Forelimb muscle (tissue), 1 donor: ENCODE results near the gene ADGRL3. TPM values are rescaled to one million over a fixed set of nuclear protein-coding genes. Genes with fewer than 3 reads are reported as not detected.

Experiments
- DNase-seq: peaks from one replicate; pipeline ENCODE4 v3.0.0-alpha.2; 2013; ENCODE audit warnings: low read depth
- polyA plus RNA-seq: library from polyadenylated mRNA; unstranded; fragments of 120-200 nt; gene quantifications from one replicate; pipeline ENCODE4 v1.2.1, GENCODE V29; 2013; ENCODE audit not compliant: insufficient read length

ADGRL3 gene
- polyA plus RNA-seq: 19.5 TPM

- DNase-seq: peak; percentile 46
These were observed at the start of gene ADGRL3 for GRCh38 chr4:61200187-61200915. TSS of gene ADGRL3 (plus strand) at chr4:61200326.

DNA sequence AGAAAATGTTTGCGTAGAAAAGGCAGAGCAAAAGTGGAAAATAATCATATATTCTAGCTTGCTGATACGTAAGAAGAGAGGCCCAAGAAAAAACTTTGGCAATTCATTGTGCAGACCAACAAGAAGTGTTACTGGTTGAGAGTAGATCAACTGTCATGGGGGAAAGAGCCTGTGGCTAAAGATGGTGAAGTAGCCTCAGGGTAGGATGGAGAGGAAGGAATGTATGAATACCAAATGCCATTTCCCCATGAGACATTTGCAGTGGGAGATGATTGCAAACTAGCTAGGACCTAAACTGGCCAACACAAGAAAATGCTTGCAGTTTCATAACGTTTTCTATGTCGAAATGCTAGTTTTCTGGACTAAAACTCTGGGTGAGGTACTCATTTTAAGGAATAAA is 47.7 kb upstream of the ADGRL3 start:
- DNase-seq: no peak

DNA sequence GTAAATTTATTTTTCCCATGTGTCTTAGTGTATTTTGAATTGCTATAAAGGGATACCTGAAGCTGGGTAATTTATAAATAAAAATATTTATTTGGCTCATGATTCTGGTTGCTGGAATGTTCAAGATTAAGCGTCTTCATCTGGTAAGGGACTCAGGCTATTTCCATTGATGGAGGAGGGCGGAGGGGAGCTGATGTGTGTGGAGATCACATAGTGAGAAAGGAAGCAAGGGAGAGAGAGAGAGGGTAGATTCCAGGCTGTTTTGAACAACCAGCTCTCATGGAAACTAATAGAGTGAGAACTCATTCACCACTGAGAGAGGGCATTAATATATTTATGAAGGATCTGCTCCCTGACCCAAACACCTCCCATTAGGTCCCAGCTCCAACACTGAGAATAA is 39.6 kb upstream of the ADGRL3 start:
- no peak for DNase-seq

GRCh38 chr4:61162116-61162515 is 38.0 kb upstream of the ADGRL3 start:
- DNase-seq: no peak

DNA sequence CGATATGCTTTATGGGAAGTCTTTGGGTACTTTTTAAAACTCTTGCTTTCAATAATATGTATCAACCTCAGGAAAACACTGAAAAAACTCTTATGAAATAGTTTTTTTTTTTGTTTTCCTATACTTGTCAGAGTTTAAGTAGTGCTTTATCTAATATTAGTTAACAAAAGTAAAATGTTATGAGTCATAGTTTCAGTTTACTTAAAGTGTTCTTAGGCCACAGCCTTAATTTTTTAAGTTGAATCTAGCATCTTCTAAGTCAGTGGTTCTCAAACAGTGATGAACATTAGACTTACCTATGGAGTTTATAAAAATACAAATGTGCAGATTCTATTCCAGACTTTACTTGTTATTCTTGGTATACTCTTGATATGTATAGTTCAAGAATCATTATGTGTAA is 26.3 kb upstream of the ADGRL3 start:
- no peak for DNase-seq

- DNase-seq: no peak
These were observed 24.6 kb upstream of the ADGRL3 start for GRCh38 chr4:61175495-61175894.

- DNase-seq: no peak
These were observed 22.8 kb upstream of the ADGRL3 start for GRCh38 chr4:61177367-61177766.

DNA sequence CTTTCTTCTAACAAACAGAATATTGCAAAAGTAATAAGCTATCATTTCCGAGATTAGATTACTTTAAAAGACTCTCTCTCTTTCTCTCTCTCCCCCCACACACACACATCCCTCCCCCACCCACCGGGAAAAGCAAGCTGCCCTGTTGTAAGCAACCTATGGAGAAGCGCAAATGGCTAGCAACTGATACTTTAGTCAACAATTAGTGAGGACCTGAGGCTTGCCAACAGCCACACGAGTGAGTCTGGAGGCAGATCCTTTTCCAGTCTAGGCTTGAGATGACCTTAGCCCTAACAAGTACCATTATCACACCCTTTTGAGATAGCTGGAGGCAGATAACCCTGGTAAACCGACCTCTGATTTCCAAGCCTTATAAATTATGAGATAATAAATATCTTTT is 19.7 kb upstream of the ADGRL3 start:
- DNase-seq: no peak

DNA sequence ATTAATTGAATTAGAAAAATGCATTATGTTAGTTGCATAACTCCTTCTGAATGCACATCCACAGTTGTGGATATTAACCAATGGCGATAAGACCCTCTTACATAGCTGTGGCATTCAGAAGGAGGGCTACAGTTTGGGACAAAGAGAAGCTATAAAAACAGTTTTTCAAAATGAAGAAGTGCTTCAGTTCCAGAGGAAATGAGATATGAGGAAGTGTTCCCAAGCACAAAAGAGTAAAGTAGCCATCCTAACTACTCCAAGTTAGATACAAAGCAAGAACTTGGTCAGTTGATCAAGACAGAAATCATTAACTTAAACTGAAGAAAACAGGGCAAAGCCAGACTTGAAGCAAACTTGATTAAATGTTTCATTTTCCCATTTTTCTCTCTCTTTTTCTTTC is 17.2 kb upstream of the ADGRL3 start:
- DNase-seq: no peak

DNA sequence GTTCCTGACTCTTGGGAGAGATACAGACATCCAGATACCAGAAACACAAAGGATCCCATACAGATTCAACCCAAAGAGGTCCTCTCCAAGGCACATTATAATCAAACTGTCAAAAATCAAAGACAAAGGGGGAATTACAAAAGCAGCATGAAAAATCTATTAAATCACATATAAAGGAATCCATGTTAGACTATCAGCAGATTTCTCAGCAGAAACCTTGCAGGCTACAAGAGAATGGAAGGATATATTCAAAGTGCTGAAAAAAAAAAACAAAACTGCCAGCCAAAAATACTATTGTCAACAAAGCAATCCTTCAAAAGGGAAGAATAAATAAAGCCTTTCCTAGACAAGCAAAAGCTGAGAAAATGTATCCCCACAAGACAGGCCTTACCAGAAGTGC is 14.8 kb upstream of the ADGRL3 start:
- no peak for DNase-seq

DNA sequence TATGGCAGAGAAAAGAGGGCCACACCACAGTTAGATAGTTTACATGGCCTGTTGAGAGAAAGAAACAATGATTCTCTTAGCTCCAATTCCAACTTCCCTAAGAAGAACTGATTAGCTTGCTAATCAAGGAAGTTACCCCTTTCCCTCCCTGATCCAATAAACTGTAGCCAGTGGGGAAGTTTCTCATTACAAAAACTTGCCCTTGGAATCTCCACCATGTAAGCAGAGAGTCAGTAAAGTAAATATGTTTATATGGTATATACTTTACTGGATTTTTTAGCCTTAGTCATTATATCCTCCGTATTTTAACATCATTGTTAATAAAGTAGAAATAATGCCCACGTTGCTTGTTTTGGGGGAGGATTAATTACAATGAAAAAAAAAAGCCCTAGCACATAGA is 7.7 kb upstream of the ADGRL3 start:
- no peak for DNase-seq

- DNase-seq: no peak
These were observed 6.3 kb upstream of the ADGRL3 start for GRCh38 chr4:61193863-61194262.

DNA sequence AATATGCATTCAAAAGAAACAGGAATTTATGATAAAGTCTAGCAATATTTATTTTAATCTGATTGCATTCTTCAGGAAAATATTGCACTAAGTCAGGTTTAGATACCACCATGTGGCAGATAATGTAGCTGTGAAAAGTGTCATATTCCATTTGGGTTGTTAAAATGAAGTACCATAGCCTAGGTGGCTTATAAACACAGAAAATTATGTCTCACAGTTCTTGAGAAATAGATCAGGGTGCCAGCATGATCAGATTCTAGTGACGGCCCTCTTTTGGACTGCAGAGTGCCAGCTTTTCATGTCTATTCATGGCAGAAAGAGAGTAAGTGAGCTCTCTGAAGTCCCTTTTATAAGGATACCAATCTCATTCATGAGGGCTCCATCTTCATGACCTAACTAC is 5.6 kb upstream of the ADGRL3 start:
- no peak for DNase-seq

- DNase-seq: no peak
These were observed 5.0 kb upstream of the ADGRL3 start for GRCh38 chr4:61195101-61195500.

DNA sequence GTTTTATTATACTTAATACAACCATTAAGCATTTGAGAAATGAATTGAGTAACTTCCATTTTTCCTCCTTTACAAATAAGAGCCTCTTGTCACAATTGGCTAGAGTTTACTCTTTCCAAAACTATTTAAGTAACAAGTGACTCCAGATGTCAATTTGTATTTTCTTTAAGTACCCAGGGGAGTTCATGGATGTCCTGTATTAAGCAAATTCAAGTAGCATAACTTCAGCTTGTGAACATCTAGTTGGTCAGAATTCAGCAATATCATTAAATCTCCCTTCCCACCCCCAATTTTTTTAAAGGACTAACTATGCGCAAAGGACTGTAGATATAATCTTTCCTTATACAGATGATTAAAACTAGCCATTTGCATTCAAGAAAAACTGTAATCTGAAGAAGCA is 1.4 kb upstream of the ADGRL3 start:
- DNase-seq: peak; percentile 55

- DNase-seq: no peak
These were observed 296 bp upstream of the ADGRL3 start for GRCh38 chr4:61199873-61200186.

GRCh38 chr4:61200916-61201526 is 895 bp downstream of the ADGRL3 start:
- peak; percentile 29 for DNase-seq

DNA sequence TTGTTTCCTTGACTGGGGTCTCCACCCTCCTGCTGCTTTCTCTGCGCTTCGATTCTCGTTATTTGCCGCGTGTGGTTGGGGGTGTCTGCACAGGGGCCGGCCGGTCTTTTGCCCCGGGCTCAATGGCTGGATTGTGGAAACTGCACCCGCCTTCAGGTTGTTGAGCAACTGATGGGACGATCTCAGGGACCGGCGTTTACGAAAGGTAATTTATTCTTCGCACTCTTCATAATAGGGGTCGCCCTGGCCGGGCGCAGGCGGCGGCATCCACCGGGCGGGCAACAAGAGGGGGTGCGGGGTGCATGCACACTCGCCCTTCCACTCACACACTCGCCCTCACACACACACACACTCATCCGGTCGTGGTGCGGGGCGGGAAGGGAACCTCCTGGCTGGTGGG is 1.4 kb downstream of the ADGRL3 start:
- DNase-seq: no peak

- DNase-seq: no peak
These were observed 2.0 kb downstream of the ADGRL3 start for GRCh38 chr4:61201961-61202637.

GRCh38 chr4:61202638-61203435 is 2.7 kb downstream of the ADGRL3 start:
- DNase-seq: no peak

DNA sequence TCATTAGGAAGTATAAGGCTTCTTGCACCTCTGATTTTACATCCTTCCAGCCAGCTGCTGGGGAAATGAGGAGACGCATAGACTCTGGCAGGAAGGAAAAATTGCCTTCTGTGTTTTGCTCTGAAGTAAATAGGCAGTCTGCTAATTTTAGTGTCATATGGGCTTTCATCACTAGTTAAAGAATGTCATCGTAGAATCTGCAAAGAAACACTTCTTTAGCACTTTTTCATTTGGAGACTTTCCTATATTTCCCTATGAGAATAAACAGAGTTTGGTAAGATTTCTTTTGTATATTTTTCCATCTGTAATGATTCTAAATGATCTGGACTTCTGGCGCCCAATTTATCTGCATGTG is 3.3 kb downstream of the ADGRL3 start:
- DNase-seq: no peak

- peak; percentile 28 for DNase-seq
These were observed 4.4 kb downstream of the ADGRL3 start for GRCh38 chr4:61204353-61205060.
